Mesenchymal stem cell (in vitro differentiated cells and primary cell): ENCODE measurements around the gene TMEM221.

ENCODE experiments used
- DNase-seq: peaks from one replicate; pipeline ENCODE4 v3.0.0-alpha.2; 2013
- H2AFZ ChIP-seq: one replicate; pipeline ENCODE4 v1.6.1; 2013; ENCODE audit warnings: low read depth, mild to moderate bottlenecking, control low read depth, inconsistent platforms, low read length, moderate library complexity
- H2AK5ac ChIP-seq: 2 replicates; pipeline ENCODE4 v1.6.1; 2013; ENCODE audit warnings: low read length, moderate library complexity, mild to moderate bottlenecking, inconsistent platforms; ENCODE audit not compliant: severe bottlenecking
- H2BK120ac ChIP-seq: one replicate; pipeline ENCODE4 v1.6.1; 2013; ENCODE audit warnings: low read depth, mild to moderate bottlenecking, inconsistent platforms, low read length, moderate library complexity
- H2BK12ac ChIP-seq, 2 experiments: one replicate each; pipeline ENCODE4 v1.6.1; 2013; ENCODE audit warnings: inconsistent platforms in 2 of 2, low read length in 2 of 2, mild to moderate bottlenecking in 2 of 2, moderate library complexity in 2 of 2, control low read depth in 1 of 2
- H2BK15ac ChIP-seq: one replicate; pipeline ENCODE4 v1.6.1; 2013; ENCODE audit warnings: mild to moderate bottlenecking, low read depth, inconsistent platforms; ENCODE audit not compliant: poor library complexity, severe bottlenecking
- H2BK5ac ChIP-seq: 2 replicates; pipeline ENCODE4 v1.6.1; 2013; ENCODE audit warnings: low read depth, mild to moderate bottlenecking, low read length, control low read depth, inconsistent platforms; ENCODE audit not compliant: poor library complexity, severe bottlenecking
- H3K14ac ChIP-seq, 2 experiments: one replicate each; pipeline ENCODE4 v1.6.1; 2013; ENCODE audit warnings: inconsistent platforms in 2 of 2, low read length in 2 of 2, control low read depth in 1 of 2, mild to moderate bottlenecking in 1 of 2, moderate library complexity in 1 of 2
- H3K18ac ChIP-seq, 2 experiments: one replicate each; pipeline ENCODE4 v1.6.1; 2013; ENCODE audit warnings: inconsistent platforms in 2 of 2, low read length in 2 of 2, control low read depth in 1 of 2, low read depth in 1 of 2, mild to moderate bottlenecking in 1 of 2
- H3K23ac ChIP-seq, 2 experiments: one replicate each; pipeline ENCODE4 v1.6.1; 2013; ENCODE audit warnings: inconsistent platforms in 2 of 2, low read length in 2 of 2, mild to moderate bottlenecking in 2 of 2, moderate library complexity in 2 of 2, control low read depth in 1 of 2
- H3K27ac ChIP-seq: 2 replicates; pipeline ENCODE4 v1.5.1; 2013; ENCODE audit warnings: mild to moderate bottlenecking, moderate library complexity, low read length, control low read depth, inconsistent platforms; ENCODE audit not compliant: poor library complexity, severe bottlenecking
- H3K27me3 ChIP-seq, 2 experiments: 2 replicates each; pipeline versions ENCODE4 v1.6.1 to v1.7.0; 2013; ENCODE audit warnings: low read length in 2 of 2, mild to moderate bottlenecking in 2 of 2, moderate library complexity in 2 of 2, control low read depth in 1 of 2, inconsistent platforms in 1 of 2; ENCODE audit not compliant: control insufficient read depth in 1 of 2, insufficient read depth in 1 of 2
- H3K36me3 ChIP-seq, 2 experiments: 2 replicates each; pipeline versions ENCODE4 v1.6.1 to v1.7.0; 2013; ENCODE audit warnings: low read length in 2 of 2, control low read depth in 1 of 2, inconsistent platforms in 1 of 2, low read depth in 1 of 2, mild to moderate bottlenecking in 1 of 2; ENCODE audit not compliant: insufficient read depth in 2 of 2, control insufficient read depth in 1 of 2
- H3K4ac ChIP-seq, 2 experiments: one replicate each; pipeline ENCODE4 v1.6.1; 2013; ENCODE audit warnings: inconsistent platforms in 2 of 2, low read length in 2 of 2, mild to moderate bottlenecking in 2 of 2, moderate library complexity in 2 of 2, control low read depth in 1 of 2, low read depth in 1 of 2
- H3K4me1 ChIP-seq: 2 replicates; pipeline ENCODE4 v1.6.1; 2013; ENCODE audit warnings: low read depth, low read length, control low read depth; ENCODE audit not compliant: control insufficient read depth, insufficient read depth
- H3K4me2 ChIP-seq: 2 replicates; pipeline ENCODE4 v1.6.1; 2013; ENCODE audit warnings: low read length, mild to moderate bottlenecking, inconsistent platforms; ENCODE audit not compliant: poor library complexity, severe bottlenecking
- H3K4me3 ChIP-seq, 2 experiments: 2 replicates each; pipeline versions ENCODE4 v1.5.1 to v1.7.0; 2013; ENCODE audit warnings: low read length in 2 of 2, mild to moderate bottlenecking in 2 of 2, control low read depth in 1 of 2, low read depth in 1 of 2; ENCODE audit not compliant: insufficient read depth in 1 of 2
- H3K79me1 ChIP-seq: replicated peaks from 2 replicates; pipeline ENCODE4 v1.6.1; 2013; ENCODE audit warnings: mild to moderate bottlenecking, control low read depth, low read length, inconsistent platforms; ENCODE audit not compliant: poor library complexity, severe bottlenecking
- H3K9ac ChIP-seq: 2 replicates; pipeline ENCODE4 v1.7.0; 2013; ENCODE audit warnings: mild to moderate bottlenecking, low read length, moderate library complexity
- H3K9me3 ChIP-seq: 2 replicates; pipeline ENCODE4 v1.7.0; 2013; ENCODE audit warnings: mild to moderate bottlenecking, low read length; ENCODE audit not compliant: control insufficient read depth
- H4K8ac ChIP-seq: one replicate; pipeline ENCODE4 v1.6.1; 2013; ENCODE audit warnings: inconsistent platforms, mild to moderate bottlenecking, low read length, moderate library complexity
- H4K91ac ChIP-seq: one replicate; pipeline ENCODE4 v1.6.1; 2013; ENCODE audit warnings: mild to moderate bottlenecking, low read length, inconsistent platforms
- WGBS: methylation state at CpG from one replicate; pipeline ENCODE4 v1.1.7; 2013; ENCODE audit warnings: mixed read lengths; 5-methylcytosine and 5-hydroxymethylcytosine counted together

The TMEM221 gene

GRCh38 chr19:17419621-17420474 lies 28.6 kb downstream of the TMEM221 start, which contains the start of gene MVB12A:
Gene MVB12A, plus strand, starts transcription at chr19:17420047. Its CDS starts 89 bp downstream, at chr19:17420136.
- Histone ChIP-seq H3K9me3 (no peaks in the 10 kb centered on the region), H2BK5ac (no peak within 1 kb of the TSS), H3K36me3 (peaks cover 16 to 23% of the 10 kb centered on the region in 2 experiments), H3K79me1 (peaks cover 11% of the 10 kb centered on the region), H3K27me3 (peaks cover 4 to 14% of the 10 kb centered on the region in 2 experiments), H3K4me1 (peaks cover 12% of the 10 kb centered on the region), H3K14ac (peak within 1 kb of the TSS; percentile 57 to 96), H2BK15ac (peak within 1 kb of the TSS; percentile 63), H2AFZ (peak within 1 kb of the TSS; percentile 99), H4K8ac (peak within 1 kb of the TSS; percentile 81), H3K9ac (peak within 1 kb of the TSS; percentile 89), H4K91ac (peak within 1 kb of the TSS; percentile 97), H3K18ac (peak within 1 kb of the TSS; percentile 90 to 95), H2BK120ac (peak within 1 kb of the TSS; percentile 97), H3K23ac (peak within 1 kb of the TSS in 1 of 2 experiments; percentile 85), H3K27ac (peak within 1 kb of the TSS; percentile 59), H3K4me2 (peak within 1 kb of the TSS; percentile 80), H2AK5ac (peak within 1 kb of the TSS; percentile 98), H3K4ac (peak within 1 kb of the TSS; percentile 88 to 99), H2BK12ac (peak within 1 kb of the TSS; percentile 44 to 84), H3K4me3 (peak within 1 kb of the TSS; percentile 97 to 98)
- peak; percentile 99 for DNase-seq
- 2% methylated on average over 53 of the region's 85 CpGs for WGBS

GRCh38 chr19:17419154-17419620 lies 29.3 kb downstream of the TMEM221 start:
- peak; percentile 43 for DNase-seq
- Histone ChIP-seq H2BK15ac (no peak overlapping the region), H2AFZ (no peak overlapping the region), H3K27ac (peak overlapping the region; percentile 59), H3K4me2 (peak overlapping the region; percentile 55), H3K14ac (no peak overlapping the region), H3K23ac (no peak overlapping the region), H2BK12ac (peak overlapping the region; percentile 42 to 71), H2AK5ac (peak overlapping the region; percentile 98), H4K8ac (peak overlapping the region; percentile 81), H3K4ac (peak overlapping the region in 1 of 2 experiments; percentile 99), H3K9ac (peak overlapping the region; percentile 89), H3K4me1 (peaks cover 8% of the 10 kb centered on the region), H2BK5ac (no peak overlapping the region), H3K27me3 (peaks cover 6 to 18% of the 10 kb centered on the region in 2 experiments), H3K36me3 (peaks cover 16 to 18% of the 10 kb centered on the region in 2 experiments), H2BK120ac (peak overlapping the region; percentile 83), H3K9me3 (no peaks in the 10 kb centered on the region), H3K18ac (peak overlapping the region; percentile 66 to 95), H3K4me3 (peak overlapping the region; percentile 43 to 79), H4K91ac (no peak overlapping the region), H3K79me1 (peaks cover 11% of the 10 kb centered on the region)
- WGBS, result 26% methylated on average over 8 of the region's 8 CpGs

GRCh38 chr19:17418710-17419109 lies 29.8 kb downstream of the TMEM221 start:
- Histone ChIP-seq H4K8ac (peak overlapping the region; percentile 81), H3K27me3 (peaks cover 6 to 23% of the 10 kb centered on the region in 2 experiments), H3K18ac (peak overlapping the region; percentile 66 to 95), H3K4me1 (peaks cover 8% of the 10 kb centered on the region), H3K4me2 (no peak overlapping the region), H3K79me1 (peaks cover 11% of the 10 kb centered on the region), H2BK120ac (peak overlapping the region; percentile 83), H2BK12ac (no peak overlapping the region), H2AK5ac (peak overlapping the region; percentile 98), H3K36me3 (peaks cover 12 to 13% of the 10 kb centered on the region in 2 experiments), H3K4me3 (peak overlapping the region in 1 of 2 experiments; percentile 79), H2AFZ (no peak overlapping the region), H3K14ac (no peak overlapping the region), H2BK15ac (no peak overlapping the region), H3K9ac (peak overlapping the region; percentile 89), H3K9me3 (no peaks in the 10 kb centered on the region), H3K27ac (no peak overlapping the region), H3K23ac (no peak overlapping the region), H3K4ac (peak overlapping the region in 1 of 2 experiments; percentile 99), H2BK5ac (no peak overlapping the region), H4K91ac (no peak overlapping the region)
- 82% methylated on average over 1 of the region's 3 CpGs for WGBS
- DNase-seq, result peak; percentile 51

- H3K27ac ChIP-seq, result no peak overlapping the region
- H3K79me1 ChIP-seq, result peaks cover 4% of the 10 kb centered on the region
- no peaks in the 10 kb centered on the region for H3K36me3 ChIP-seq
- H3K4ac ChIP-seq, result peak overlapping the region in 1 of 2 experiments; percentile 84
- H2BK15ac ChIP-seq, result no peak overlapping the region
- peak overlapping the region; percentile 36 for H3K9ac ChIP-seq
- peak overlapping the region in 1 of 2 experiments; percentile 54 for H3K18ac ChIP-seq
- peak overlapping the region; percentile 79 for H2BK120ac ChIP-seq
- peaks cover 6 to 31% of the 10 kb centered on the region in 2 experiments for H3K27me3 ChIP-seq
- H2AK5ac ChIP-seq, result no peak overlapping the region
- H3K9me3 ChIP-seq, result no peaks in the 10 kb centered on the region
- H2BK5ac ChIP-seq, result no peak overlapping the region
- peaks cover 2% of the 10 kb centered on the region for H3K4me1 ChIP-seq
- whole genome bisulfite sequencing, result 21% methylated on average over 4 of the region's 6 CpGs
- H3K4me2 ChIP-seq, result no peak overlapping the region
- no peak overlapping the region for H3K4me3 ChIP-seq
- no peak overlapping the region for H3K14ac ChIP-seq
- H2AFZ ChIP-seq, result no peak overlapping the region
- peak overlapping the region; percentile 72 for H4K8ac ChIP-seq
- no peak overlapping the region for H4K91ac ChIP-seq
- no peak overlapping the region for H3K23ac ChIP-seq
- DNase-seq, result peak; percentile 49
- peak overlapping the region in 1 of 2 experiments; percentile 84 for H2BK12ac ChIP-seq
Observed at GRCh38 chr19:17415121-17415520, 33.3 kb downstream of the TMEM221 start.
